Epidermal melanocyte (primary cell): ENCODE results near the gene SARDH.

ENCODE experiments used
- DNase-seq: peaks from one replicate; pipeline ENCODE4 v3.0.0; 2011; ENCODE audit warnings: low spot score; ENCODE audit not compliant: insufficient read length

Gene SARDH, protein sequence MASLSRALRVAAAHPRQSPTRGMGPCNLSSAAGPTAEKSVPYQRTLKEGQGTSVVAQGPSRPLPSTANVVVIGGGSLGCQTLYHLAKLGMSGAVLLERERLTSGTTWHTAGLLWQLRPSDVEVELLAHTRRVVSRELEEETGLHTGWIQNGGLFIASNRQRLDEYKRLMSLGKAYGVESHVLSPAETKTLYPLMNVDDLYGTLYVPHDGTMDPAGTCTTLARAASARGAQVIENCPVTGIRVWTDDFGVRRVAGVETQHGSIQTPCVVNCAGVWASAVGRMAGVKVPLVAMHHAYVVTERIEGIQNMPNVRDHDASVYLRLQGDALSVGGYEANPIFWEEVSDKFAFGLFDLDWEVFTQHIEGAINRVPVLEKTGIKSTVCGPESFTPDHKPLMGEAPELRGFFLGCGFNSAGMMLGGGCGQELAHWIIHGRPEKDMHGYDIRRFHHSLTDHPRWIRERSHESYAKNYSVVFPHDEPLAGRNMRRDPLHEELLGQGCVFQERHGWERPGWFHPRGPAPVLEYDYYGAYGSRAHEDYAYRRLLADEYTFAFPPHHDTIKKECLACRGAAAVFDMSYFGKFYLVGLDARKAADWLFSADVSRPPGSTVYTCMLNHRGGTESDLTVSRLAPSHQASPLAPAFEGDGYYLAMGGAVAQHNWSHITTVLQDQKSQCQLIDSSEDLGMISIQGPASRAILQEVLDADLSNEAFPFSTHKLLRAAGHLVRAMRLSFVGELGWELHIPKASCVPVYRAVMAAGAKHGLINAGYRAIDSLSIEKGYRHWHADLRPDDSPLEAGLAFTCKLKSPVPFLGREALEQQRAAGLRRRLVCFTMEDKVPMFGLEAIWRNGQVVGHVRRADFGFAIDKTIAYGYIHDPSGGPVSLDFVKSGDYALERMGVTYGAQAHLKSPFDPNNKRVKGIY

DNA sequence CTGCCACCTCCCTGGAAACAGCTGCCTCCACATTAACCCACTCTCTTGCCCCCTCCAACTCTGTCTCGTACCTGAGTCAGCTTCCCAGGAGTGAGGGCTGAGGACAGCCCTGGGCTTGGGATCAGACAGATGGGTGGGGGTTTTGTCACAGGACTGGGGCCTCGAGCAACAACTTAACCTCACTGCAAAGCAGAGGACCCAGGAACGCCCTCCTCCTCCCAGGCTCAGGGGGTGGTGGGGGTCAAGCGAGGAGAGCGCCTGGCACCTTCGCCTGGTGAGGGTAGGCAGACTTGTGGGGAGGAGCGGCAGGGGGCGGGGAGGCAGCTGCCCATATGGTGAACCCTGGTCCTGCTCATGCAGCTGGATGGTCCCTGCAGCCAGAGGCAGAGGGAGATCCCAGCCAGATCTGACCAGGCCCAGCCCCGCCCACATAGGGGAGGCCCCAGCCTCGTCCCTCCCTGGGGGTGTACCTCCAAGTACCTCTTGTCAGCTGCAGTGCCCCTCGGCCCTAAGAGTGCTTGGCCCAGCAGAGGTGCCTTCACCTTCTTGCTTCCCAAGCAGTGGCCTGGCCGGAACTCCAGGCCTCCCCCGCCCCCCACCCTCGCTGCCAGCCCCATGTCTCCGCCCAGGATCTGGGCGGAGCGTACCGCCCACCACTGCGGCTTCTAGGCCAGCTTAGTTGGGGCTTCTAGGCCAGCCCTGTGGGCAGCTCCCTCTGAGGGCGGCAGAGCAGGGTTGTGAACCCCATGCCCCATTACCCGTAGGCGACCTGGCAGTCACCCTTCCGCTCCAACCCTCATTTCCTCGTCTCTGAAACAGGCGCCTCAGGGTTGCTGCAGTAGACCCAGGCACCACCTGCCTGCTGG lies at the start of gene SARDH:
Gene SARDH, minus strand, starts transcription at position 579 of the 866 bp plus-strand sequence. CDS start 4,179 bp downstream, outside the sequence.
- DNase-seq, result peak; percentile 81

DNA sequence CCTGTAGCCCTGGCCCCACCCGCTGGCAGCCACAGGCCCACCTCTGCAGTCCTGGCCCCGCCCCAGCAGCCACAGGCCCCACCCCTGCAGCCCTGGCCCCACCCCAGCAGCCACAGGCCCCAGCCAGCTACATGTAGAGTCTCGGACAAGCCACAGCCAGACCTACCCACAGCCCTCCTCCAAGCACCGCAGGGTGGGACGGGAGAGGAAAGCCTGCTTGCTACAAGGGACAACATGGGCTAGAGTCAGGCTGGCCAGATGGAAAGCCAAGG lies 49.5 kb upstream of the SARDH start:
- DNase-seq, result no peak

DNA sequence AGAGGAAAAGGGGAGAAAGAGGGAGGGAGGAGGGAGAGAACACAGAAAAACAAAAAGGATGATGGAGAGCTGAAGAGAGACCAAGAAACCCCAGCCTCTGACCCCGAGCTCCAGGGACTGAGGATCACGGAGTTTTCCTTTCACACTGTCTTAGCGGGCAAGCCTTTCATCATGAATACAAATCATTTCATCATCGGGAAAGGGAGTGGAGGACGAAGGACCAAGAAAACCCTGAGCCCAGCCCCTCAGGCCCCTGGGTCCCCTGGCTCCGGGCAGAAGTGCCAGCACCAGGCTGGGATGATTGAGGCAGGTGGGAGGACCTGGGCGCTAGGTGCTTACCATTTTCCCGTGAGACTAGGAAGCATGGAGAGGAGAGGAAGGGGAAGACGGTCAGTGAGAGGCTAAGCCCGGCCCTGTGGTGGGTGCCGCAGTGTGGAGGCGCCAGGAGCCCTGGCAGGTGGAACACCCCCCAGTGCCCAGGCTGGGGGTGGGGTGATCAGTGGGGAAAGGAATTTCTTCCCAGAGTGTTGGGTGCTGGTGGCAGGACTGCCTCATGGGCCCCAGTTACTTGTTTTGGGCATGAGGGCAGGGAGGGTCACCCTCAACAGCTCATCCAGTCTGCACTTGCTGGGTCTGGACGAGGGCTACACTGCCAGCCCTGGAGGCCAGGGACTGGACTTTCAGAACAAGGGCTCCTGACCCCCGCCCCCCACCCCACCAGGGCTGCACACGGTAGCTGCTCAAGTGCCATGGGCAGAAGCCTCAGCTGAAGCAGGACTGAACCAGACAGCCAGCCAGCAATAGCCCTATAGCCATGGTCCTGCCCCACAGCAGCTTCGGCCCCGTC lies 49.0 kb upstream of the SARDH start:
- no peak for DNase-seq

DNA sequence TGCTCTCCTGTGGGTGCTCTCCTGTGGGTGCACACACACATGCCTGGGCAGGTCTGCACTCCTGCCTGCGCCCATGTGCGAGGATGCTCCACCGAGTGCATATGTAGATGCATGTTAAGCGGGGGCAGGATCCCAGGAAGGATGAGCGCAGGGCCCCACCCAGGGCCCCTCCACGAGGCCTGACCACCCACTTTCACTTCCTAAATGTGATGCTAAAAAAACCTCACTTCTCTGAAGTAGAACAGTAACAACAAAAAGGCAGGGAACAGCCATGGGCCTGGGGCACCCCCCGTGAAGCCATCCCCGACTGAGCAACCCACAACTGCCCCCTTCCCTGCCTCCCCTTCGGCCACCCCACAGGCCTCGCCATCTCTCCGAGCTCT lies 48.2 kb upstream of the SARDH start:
- no peak for DNase-seq

DNA sequence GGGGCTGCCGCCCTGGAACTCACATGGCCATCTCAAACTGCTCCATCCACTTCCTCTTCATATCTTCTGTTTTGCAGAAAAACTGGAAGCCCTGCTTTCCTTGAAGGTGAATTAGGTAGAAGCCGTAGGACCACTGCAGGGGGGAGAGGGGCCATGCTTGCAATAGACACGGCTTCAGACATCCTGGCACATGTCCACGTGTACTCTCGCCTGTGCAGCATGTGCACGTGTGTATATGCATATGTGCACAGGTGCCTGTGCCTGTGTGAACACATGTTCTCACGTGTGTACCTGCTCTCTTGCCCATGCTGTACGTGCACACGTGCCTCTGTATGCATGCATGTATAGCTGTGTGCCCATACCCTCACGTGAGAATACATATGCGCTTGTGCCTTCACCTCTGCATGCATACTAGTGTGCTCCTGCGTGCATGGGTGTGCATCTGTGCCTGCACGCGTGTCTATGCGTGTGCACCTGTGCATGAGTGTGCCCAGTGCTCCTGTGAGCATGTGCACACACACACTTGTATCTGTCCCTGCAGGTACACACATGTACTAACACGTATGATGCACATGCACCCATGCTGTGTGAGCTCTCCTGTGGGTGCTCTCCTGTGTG lies 47.7 kb upstream of the SARDH start:
- DNase-seq, result no peak

DNA sequence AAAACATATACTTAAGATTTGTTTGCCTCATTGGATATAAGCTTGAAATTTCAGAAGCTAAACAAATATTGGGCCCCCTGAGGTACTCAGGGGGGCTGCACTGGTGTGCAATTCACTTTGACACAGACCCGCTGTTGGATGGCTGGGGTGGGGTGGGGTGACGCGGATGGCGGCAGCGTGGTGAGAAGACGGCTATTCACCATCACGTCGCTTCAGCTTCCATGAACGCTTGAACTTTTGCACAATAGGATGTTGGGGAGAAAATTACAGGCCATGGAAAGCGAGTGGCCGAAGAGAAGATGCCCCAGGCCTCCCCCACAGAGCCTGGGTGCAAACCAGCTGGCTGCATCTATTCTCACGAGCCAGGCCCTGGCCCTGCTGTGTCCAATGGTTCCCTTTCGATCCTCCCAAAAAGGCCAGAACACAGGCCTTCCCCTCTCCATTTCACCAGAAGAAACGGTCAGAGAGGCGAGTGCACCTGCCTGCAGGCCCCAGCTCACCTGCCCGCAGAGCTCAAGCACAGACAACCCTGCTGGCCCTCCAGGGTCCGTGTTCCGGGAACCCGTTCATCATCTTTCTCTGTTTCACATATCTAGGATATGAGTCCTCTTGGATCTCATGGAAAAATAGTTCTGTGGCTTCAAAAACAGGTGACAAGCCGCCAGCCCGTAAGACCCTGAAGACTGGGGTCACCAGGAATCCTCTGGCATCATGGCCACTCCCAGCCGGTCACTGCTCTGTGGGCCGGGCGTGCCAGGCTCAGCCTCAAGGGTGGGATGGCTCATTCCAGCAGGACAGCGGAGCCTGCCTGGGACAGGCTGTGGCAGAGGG lies 46.8 kb upstream of the SARDH start:
- DNase-seq, result no peak

DNA sequence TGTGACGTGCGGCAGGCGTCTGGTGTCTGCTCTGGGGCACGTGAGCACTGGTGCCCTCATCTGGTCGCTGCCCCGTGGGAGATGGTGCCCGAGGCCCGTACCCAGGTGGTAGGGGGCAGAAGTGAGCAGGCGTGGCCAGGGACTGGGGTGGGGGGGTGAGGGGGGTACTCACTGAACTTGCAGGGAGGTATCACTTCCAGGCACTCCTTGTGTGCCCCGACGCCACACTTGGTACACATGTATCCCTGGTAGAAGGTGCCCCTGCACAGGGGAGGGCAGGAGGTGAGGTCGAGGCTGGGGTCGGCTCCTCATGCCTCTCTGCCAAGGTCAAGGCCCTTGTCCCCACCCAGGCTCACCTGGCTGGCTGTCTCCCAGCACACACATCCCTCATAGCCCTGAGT lies 45.2 kb upstream of the SARDH start:
- no peak for DNase-seq

DNA sequence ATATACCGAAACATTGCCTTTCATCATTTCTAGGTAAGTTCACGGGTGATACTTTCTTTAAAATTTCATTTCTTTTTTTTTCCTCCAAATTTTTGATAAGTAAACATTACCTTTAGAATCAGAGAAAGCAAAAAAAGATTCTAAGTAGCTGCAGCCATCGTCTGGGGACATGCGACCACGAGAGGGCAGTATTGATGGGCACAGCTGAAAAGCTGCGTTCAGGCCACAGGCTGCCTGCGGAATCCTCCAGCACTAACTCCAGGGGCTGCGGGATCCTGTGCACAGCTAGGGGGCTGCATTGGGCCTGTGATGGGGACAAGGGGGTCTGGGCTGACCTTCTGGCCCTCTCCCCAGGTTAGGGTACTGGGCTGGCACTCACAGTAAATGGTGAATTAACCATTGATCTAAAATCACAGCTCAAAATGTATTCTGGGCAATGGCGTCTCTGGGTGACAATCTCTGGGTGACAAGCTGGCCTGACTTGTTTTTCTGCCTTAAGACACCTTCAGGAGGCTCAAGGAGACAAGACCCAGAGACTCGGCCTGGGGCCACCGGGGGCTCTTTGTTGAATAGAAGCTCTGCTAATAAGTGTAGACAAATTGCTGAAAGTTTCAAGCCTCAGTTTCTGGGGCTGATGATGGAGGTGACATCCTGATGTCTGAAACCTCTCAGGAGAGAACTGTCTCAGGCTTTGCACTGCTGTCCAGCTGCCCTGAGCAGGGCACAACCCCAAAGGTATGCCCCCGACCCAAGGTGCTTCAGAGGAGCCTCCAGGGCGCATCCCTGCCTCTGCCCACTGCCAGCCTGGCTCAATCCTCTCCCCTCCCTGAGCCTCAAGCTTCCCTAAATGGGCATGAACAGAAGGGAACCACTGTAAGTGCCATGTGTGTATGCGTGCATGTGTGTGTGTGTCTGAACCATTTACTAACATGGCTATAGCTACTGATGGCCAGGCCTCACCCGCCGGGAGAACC lies 44.3 kb upstream of the SARDH start:
- peak; percentile 91 for DNase-seq

DNA sequence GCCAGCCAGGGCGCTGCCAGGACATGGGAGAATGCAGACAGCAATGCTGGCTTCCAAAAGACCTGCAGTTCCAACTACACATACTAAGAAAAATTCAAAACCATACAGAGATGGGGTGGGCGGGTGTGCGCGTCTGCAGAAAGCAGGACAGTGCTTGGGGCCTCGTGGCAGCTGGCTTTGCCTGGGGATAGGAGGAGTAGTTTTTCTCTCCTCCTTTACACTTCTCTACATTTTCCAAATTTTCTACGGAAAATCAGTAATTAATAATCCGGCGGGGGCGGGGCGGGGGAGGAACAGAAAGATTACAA lies 43.6 kb upstream of the SARDH start:
- DNase-seq, result no peak

DNA sequence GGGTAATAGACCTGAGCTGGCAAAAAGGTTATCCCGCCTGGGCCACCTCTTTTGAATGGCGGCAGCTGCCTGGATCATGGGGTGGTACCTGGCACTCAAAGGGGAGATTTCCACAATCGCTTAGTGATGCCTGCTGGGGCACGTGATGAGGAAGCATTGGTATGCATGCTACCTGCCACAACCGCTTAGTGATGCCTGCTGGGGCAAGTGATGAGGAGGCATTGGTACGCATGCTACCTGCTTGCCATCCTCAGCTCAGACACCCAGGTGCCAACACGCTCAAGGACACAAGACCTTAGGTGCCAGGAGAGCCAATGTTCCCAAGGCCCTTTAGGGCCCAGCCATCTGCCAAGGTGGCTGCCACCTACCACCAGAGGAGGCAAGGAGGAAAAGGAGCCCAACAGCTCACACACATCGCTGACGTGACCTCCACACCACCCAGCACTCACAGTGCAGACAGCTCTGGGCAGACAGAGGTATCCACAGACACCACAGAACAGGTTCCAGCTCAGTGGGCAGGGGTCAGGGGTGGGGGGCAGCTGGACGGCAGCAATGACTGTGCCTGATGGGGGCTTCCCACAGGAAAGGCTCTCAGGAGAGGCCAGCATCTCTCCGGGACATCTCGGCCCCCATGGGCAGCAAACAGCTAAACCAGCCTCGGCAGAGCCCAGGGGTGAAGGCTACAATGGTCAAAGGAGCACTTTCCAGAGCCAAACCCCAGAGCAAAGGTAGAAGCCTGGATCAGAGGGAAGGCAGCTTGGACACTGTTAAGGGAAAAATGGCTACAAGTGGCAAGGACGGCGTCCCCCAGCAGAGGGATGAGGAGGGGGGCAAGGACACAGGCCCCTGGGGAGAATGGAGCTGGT lies 43.0 kb upstream of the SARDH start:
- DNase-seq, result no peak

DNA sequence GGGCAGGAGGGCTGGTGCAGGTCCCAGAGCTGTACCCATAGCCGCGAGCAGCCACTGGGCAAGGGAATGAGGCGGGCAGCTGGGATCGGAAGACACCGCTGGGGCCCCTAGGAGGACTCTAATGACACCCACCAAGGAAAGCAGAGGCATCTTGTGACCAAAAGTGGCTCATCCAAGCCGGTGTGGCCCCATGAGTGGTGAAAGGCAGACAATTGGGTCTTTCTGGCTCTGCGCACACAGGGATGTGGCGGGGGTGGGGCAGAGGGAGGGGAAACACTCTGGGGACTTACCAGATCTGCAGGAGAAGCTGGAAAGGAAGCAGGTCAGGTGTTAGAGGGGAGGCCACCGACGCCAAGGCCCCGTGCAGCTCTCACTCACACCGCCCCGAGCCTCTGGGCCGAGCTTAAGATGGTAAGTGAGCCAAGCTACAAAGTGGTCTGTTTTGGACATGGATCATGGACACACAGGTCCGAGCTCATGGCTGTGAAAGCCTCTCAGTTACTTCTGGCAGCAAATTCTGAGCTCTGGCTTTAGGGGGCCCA lies 42.3 kb upstream of the SARDH start:
- no peak for DNase-seq

DNA sequence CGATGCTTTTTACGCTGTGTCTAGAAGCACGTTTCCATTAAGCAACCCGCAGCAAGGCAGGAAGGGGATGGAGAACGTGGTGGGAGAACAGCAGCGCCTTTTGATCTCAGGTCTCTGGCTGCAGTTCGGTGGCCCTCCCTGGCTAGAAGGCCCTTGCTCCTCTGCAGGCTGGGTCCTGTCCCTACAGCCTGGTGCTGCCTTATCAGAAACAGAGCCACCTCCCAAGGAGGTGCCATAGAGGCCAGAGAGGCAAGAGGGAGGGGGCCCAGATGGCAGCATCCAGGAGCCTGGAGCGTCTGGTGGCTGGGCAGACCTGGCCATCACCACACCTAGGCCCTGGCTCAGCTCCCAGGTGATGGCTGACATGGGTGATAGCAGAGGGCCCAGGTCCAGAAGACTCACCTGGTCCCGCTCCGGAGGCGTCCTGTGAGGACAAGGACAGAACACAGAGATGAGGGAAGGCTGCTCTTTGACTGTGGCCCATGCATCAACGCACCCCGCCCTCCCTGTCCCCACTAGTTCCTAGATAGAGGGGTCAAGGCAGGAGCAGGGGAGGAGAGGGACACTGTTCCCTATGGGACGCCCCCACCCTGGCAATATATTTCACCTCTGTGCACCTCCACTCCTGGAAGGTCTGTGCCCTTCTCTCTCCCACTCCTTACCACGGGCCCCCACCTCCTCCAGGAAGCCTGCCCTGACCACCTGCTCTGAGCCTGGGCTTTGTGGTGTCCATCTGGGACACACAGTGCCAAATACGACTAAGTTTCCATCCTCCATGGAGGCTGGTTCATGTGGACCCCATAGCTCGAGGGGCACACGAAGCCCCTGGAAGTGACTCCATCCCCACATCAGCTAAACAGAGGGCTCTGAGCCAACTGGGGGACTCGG lies 41.6 kb upstream of the SARDH start:
- DNase-seq, result no peak

DNA sequence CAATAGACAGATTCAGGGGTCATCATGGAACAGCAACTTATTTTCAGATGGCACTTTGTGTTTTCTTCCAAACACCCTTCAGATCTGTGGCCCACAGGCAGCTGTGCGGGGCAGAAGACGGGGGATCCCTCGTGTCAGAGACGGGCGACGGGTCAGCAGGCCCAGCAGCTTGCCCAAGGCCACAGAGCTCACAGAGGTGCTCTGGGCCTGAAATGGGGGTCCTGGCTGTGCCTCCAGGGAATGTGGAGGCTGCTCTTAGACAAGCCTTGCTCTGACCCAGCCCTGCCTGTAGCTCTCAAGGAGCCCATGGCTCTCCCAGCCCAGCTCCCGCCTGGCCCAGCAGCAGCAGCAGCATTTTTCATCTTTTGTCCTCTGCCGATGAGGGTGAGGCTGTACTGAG lies 40.9 kb upstream of the SARDH start:
- no peak for DNase-seq

DNA sequence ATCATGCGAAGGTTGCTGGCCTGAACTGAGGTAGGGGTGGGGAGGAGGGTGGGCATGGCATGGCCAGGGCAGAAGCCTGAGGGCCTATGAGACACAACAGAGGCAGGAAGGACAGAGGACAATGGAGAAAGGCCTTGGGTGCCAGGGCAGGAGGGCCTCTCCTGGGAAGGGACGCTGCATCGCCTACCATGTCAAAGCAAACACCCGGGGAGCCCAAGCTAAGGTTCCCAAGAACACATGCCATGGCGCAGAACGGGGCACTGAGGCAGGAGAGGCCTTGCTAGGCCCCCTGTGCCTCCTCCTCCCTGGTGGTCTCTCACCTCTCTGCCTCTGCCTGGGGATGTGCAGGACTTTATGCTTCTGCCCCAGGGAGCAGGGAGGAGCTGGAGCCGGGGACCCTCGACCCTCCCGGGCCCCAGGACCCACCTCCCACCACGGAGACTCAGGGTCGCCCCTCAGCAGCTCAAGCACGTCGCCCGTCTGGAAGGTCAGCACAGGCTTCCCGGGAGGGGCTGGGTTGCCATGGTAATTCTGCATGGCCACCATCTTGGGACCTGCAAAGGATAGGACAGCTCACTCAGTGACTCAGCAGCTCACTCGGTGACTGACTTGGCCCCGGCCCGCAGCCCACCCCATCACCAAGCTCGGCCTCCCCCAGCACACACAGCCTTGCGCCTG lies 40.3 kb upstream of the SARDH start:
- no peak for DNase-seq

DNA sequence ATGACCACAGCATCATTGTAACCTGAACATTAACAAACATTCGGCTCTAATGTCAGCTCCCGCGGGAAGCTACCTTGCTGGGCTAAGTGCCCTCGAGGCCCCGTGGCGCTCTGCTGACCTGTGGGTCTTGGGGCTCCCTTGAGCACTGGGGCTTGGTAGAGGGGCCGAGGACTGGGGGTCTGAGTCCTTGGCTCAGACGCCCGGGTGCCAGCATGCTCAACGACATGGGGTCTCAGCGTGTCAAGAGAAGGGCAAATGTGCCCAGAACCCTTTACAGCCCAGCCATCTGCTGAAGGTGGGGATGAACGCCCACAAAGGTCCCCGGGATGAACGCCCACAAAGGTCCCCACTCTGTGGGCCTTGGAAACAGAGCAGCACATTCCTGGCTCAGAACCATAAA lies 39.7 kb upstream of the SARDH start:
- no peak for DNase-seq
